GM08714 (cell line): ENCODE measurements around the gene TPSB2.
"Not testable (repeated sequence)": the region's sequence is repeated elsewhere in the genome, so short reads cannot be mapped to it uniquely, and the experiment has no call there.

Experiments
- H3K4me3 ChIP-seq: fragments of 200-500 bp; sonication (Bioruptor generic); 2 replicates; pipeline ENCODE4 v1.5.1; 2014; ENCODE audit warnings: mild to moderate bottlenecking, low read length, inconsistent platforms
- ZNF274 ChIP-seq: IDR thresholded peaks from 2 replicates; pipeline ENCODE4 v1.6.1; 2012; ENCODE audit warnings: mild to moderate bottlenecking, low read depth, low read length

TPSB2 gene

GRCh38 chr16:1247903-1248537, 18.0 kb upstream of the TPSB2 start:
- not testable (repeated sequence) for H3K4me3 ChIP-seq

DNA sequence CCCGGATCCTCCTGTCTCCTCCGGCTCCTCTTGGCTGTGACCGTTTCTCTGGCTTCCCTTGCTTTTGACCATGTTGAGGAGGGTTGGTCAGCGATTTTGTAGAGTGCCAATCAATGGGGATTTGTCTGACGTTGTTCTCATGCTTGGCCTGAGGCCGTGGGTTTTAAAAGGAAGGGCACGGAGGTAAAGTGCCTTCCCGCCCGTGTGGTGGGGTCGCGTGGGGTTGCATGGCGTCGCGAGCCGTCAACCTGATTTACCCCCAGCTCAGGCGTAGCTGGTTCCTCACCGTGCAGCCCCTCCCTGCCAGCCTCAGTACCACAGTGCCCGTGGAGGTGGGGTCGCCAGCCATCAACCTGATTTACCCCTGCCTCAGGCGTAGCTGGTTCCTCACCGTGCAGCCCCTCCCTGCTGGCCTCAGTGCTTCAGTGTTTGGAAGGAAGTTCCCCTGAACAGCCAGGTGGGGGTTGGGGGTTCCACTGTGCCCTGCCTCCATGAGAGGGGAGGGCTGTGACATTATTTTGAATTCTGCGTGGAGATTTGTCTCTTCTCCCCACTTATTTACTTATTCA, 15.6 kb upstream of the TPSB2 start:
- TF ChIP-seq ZNF274 = no peak
- no peak overlapping the region for H3K4me3 ChIP-seq

GRCh38 chr16:1244881-1245280, 14.9 kb upstream of the TPSB2 start:
- TF ChIP-seq ZNF274 = no peak
- no peak overlapping the region for H3K4me3 ChIP-seq

DNA sequence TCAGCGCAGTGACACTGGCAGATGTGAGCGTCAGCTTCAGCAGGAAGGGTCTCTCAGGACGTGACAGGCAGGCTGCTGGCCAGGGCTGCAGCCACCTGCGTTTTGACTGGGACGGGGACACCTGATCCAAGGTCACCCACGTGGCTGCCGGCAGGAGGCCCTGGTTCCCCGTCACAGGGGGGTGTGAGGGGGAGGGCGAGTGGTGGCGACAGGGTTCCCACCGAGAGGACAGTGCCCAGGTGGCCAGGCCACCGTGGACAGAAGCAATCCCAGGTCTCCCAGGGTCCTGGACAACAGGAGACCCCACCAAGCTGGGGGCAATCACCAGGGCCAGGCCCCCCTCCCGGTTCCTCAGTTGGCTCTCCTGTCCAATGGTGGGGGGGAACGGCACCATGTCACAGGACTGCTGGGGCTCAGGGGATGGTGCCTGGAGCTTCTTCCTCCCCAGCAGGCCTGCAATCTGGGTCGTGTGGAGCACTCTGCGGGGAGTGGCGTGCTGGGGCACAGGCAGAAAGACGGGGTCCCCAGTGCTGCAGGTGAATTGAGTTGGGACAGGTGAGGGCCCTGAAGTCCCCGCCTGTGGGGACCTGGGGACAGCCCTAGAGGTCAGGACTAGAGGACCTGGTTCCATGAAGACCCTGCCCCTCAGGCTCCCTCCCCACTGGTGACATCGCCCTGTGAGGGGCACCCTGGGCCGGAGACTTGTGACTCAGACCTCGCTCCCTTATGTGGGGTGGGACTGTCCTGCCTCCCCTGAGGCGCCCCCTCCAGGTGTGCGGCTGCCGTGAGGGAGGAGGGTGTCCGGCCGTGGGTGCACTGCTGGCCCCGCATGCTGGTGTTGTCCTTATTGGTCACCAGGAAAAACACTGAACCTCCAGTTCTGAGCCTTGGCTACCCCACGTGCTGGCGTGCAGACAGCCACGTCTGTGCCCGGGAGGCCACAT, 14.2 kb upstream of the TPSB2 start:
- H3K4me3 ChIP-seq = not testable (repeated sequence)

DNA sequence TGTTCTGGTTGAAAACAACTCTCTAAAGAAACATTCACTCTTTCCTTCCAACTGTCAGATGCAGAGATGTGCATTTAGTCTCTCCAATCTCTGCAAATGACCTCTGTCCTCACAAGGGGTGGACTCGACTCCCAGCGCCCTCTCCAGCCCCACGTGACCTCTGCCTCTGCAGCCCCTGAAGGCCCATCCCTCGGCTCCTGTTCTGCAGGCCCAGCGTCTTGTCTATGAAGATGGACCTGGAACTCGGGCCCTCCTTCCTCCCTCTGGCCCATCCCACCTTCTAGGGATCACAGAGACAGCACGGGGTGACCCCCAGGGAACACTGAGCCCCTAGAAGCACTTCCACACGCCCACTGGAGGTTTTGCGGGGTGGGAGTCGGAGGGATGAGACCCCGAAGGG, 13.4 kb upstream of the TPSB2 start:
- not testable (repeated sequence) for H3K4me3 ChIP-seq

- H3K4me3 ChIP-seq = not testable (repeated sequence)
Observed at GRCh38 chr16:1241081-1241480, 11.1 kb upstream of the TPSB2 start.

GRCh38 chr16:1240436-1240835, 10.5 kb upstream of the TPSB2 start, which contains the start of gene TPSAB1:
Gene TPSAB1, plus strand, starts transcription at chr16:1240705. Its CDS starts 234 bp downstream, at chr16:1240939.
- not testable (repeated sequence) for H3K4me3 ChIP-seq

- not testable (repeated sequence) for H3K4me3 ChIP-seq
Observed at GRCh38 chr16:1239575-1239974, 9.6 kb upstream of the TPSB2 start.

DNA sequence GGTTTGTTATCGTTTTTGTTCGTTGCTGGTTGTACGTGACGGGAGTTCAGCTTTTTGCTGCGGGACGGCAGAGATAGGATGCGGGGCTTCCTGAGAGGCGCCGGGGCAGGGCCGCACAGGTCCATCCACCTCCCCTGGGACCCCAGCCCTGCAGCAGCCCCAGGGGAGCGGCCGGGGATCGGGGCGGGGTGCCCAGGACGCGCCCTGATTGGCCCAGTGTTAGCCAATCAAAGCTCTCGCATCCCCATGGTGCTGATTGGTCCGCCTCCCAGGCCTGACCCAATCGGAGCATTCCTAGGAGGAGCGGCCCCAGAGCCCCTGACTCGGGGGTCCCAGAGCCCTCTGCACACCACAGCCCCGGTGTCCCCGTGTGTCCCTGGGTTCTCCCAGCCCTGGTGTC, 8.9 kb upstream of the TPSB2 start:
- not testable (repeated sequence) for H3K4me3 ChIP-seq

DNA sequence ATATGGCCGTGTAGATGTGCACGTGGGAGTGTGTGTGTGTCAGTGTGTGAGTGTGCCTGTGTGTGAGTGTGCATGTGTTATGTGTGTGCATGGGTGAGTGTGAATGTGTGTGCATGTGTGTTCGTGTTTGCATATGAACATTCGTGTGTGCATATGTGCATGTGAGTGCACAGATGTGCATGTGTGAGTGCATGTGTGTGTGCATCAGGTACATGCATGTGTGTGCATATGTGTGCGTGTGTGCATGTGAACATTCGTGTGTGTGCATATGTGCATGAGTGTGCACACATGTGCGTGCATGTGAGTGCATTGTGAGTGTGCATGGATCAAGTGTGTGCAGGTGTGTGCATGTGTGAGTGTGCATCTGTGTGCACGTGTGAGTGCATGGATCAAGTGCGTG, 8.0 kb upstream of the TPSB2 start:
- no peak overlapping the region for H3K4me3 ChIP-seq
- TF ChIP-seq ZNF274 = no peak

GRCh38 chr16:1236659-1237058, 6.7 kb upstream of the TPSB2 start:
- H3K4me3 ChIP-seq = not testable (repeated sequence)

- not testable (repeated sequence) for H3K4me3 ChIP-seq
Observed at GRCh38 chr16:1232049-1232748, 2.2 kb upstream of the TPSB2 start.

DNA sequence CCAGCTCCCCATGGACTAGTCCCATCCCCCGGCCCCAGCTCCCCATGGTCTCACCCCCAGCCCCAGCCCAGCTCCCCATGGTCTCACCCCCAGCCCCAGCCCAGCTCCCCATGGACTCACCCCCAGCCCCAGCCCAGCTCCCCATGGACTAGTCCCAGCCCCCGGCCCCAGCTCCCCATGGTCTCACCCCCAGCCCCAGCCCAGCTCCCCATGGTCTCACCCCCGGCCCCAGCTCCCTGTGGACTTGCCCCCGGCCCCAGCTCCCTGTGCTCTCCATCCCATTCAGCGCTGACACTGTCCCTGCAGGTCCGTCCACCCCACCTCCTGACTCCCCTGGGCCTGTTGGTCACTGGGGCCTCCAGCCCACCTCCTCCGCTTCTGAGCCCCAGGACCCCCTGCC, 1.3 kb upstream of the TPSB2 start:
- H3K4me3 ChIP-seq = not testable (repeated sequence)

DNA sequence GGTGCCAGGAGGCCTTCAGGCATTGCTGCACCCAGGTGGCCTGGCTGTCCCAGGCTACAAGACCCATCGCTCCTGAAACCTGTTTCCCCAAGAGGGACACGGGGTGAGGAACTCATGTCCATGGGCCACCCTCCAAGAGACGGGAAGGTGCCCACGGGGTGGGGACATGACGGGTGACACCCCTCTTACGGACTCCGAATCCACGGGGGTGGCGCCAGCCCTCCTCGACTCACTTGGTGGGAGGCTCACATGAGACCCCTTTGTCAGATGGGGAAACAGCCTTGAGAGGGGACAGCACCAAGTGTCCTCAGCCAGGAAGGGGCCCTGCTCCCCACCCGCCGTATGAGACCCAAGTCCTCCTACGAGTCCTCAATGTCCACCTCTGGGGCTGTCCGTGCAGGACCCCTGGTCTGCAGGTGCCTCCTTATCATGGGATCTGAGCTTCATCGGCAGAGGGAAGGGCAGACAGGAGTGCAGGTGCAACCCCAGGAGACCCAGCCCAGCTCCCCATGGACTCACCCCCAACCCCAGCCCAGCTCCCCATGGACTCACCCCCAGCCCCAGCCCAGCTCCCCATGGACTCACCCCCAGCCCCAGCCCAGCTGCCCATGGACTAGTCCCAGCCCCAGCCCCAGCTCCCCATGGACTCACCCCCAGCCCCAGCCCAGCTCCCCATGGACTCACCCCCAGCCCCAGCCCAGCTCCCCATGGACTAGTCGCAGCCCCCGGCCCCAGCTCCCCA, 658 bp upstream of the TPSB2 start:
- H3K4me3 ChIP-seq = not testable (repeated sequence)

- H3K4me3 ChIP-seq = not testable (repeated sequence)
Observed at GRCh38 chr16:1229476-1229875, 508 bp downstream of the TPSB2 start.

DNA sequence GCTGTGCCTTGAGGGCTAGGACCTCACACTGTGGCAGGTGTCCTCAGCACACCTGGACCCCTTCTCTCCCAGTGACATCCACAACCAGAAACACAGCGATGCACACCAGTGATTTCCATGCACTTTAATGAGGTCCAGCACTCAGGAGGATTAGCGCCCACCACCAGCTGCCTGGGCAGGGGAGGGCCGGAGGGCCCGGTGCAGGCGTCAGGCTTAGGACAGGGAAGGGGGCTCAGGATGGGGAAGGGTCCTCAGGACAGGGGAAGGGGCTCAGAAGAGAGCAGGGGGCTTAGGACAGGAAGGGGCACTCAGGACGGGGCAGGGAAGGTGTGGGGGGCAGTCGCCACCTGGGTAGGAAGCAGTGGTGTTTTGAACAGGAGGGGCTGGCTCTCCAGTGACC, 1.8 kb downstream of the TPSB2 start:
- not testable (repeated sequence) for H3K4me3 ChIP-seq

DNA sequence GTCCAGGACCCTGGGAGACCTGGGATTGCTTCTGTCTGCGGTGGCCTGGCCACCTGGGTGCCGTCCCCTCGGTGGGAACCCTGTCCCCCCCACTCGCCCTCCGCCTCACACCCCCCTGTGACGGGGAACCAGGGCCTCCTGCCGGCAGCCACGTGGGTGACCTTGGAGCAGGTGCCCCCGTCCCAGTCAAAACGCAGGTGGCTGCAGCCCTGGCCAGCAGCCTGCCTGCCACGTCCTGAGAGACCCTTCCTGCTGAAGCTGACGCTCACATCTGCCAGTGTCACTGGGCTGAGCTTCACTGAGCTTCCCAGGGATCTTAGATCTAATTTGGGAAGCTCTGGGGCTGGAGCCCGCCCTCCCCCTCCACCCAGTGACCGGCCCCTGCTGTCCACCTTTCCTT, 3.3 kb downstream of the TPSB2 start:
- H3K4me3 ChIP-seq = not testable (repeated sequence)

- not testable (repeated sequence) for H3K4me3 ChIP-seq
Observed at GRCh38 chr16:1225728-1226311, 4.2 kb downstream of the TPSB2 start.
